Astrocyte (in vitro differentiated cells and primary cell): Measurements from ENCODE around the gene MET. TPM values are rescaled to one million over a fixed set of nuclear protein-coding genes. Genes with fewer than 3 reads are reported as not detected.

Experiments
- DNase-seq: peaks from one replicate; pipeline ENCODE4 v3.0.0-alpha.2; 2010; ENCODE audit warnings: low read depth
- FAIRE-seq: peaks from 2 replicates; lab custom pipeline; 2011; peaks lifted over from hg19 to GRCh38; lab: Jason Lieb, UNC
- H2AFZ ChIP-seq: 2 replicates; pipeline ENCODE4 v1.6.0; 2012; ENCODE audit warnings: low read depth, low read length, inconsistent platforms
- H3K27ac ChIP-seq: 2 replicates; pipeline ENCODE4 v1.5.1; 2011; ENCODE audit warnings: low read depth, low read length, inconsistent platforms
- H3K27me3 ChIP-seq: 2 replicates; pipeline ENCODE4 v1.6.0; 2011; ENCODE audit warnings: low read length, inconsistent platforms; ENCODE audit not compliant: insufficient read depth
- H3K36me3 ChIP-seq: 2 replicates; pipeline ENCODE4 v1.5.1; 2011; ENCODE audit warnings: low read length, inconsistent platforms; ENCODE audit not compliant: insufficient read depth
- H3K4me1 ChIP-seq: 2 replicates; pipeline ENCODE4 v1.5.1; 2011; ENCODE audit warnings: low read length, inconsistent platforms; ENCODE audit not compliant: insufficient read depth
- H3K4me2 ChIP-seq: 2 replicates; pipeline ENCODE4 v1.6.0; 2012; ENCODE audit warnings: low read length, inconsistent platforms
- H3K4me3 ChIP-seq: 2 replicates; pipeline ENCODE4 v1.5.1; 2011; ENCODE audit warnings: low read depth, mild to moderate bottlenecking, low read length, inconsistent platforms; ENCODE audit not compliant: insufficient read depth
- H3K79me2 ChIP-seq: 2 replicates; pipeline ENCODE4 v1.6.0; 2012; ENCODE audit warnings: mild to moderate bottlenecking, low read length, inconsistent platforms; ENCODE audit not compliant: insufficient read depth
- H3K9ac ChIP-seq: 2 replicates; pipeline ENCODE4 v1.6.0; 2012; ENCODE audit warnings: mild to moderate bottlenecking, low read length, inconsistent platforms
- H3K9me3 ChIP-seq: 2 replicates; pipeline ENCODE4 v1.5.1; 2012; ENCODE audit warnings: low read depth, mild to moderate bottlenecking, low read length, inconsistent platforms; ENCODE audit not compliant: insufficient read depth
- H4K20me1 ChIP-seq: 2 replicates; pipeline ENCODE4 v1.6.0; 2012; ENCODE audit warnings: low read length, inconsistent platforms; ENCODE audit not compliant: insufficient read depth
- H3K27ac Mint-ChIP-seq: one replicate; pipeline ENCODE4 v1.8.0; 2021; ENCODE audit warnings: mild to moderate bottlenecking, mixed read lengths; ENCODE audit not compliant: unreplicated experiment
- H3K27me3 Mint-ChIP-seq: one replicate; pipeline ENCODE4 v1.8.0; 2021; ENCODE audit warnings: low read depth, mixed read lengths; ENCODE audit not compliant: unreplicated experiment
- H3K36me3 Mint-ChIP-seq: one replicate; pipeline ENCODE4 v1.8.0; 2021; ENCODE audit warnings: low read depth, mixed read lengths; ENCODE audit not compliant: unreplicated experiment
- H3K4me1 Mint-ChIP-seq: one replicate; pipeline ENCODE4 v1.8.0; 2021; ENCODE audit warnings: low read depth, mixed read lengths; ENCODE audit not compliant: unreplicated experiment
- H3K4me3 Mint-ChIP-seq: one replicate; pipeline ENCODE4 v1.8.0; 2021; ENCODE audit warnings: mild to moderate bottlenecking, moderate library complexity, mixed read lengths; ENCODE audit not compliant: unreplicated experiment
- H3K9me3 Mint-ChIP-seq: one replicate; pipeline ENCODE4 v1.8.0; 2021; ENCODE audit warnings: mild to moderate bottlenecking, mixed read lengths; ENCODE audit not compliant: unreplicated experiment
- EZH2 ChIP-seq: IDR thresholded peaks from 2 replicates; pipeline ENCODE4 v1.6.1; 2012; ENCODE audit warnings: mild to moderate bottlenecking, low read length, inconsistent platforms; ENCODE audit not compliant: insufficient read depth
- total RNA-seq: library from RNA; stranded (reverse); gene quantifications from 2 replicates; pipeline ENCODE4 v1.2.1, GENCODE V29; 2021
- TF ChIP-seq, protein P1 (sequence below): IDR thresholded peaks from 2 replicates; pipeline ENCODE4 v1.5.1; 2011; ENCODE audit warnings: low read depth, mild to moderate bottlenecking, inconsistent platforms, low read length, moderate library complexity; ENCODE audit not compliant: insufficient read depth

Gene MET
- total RNA-seq, 1 donor from 2014 or later = 8.2 TPM

GRCh38 chr7:116731445-116732335 is 59.7 kb downstream of the MET start:
- DNase-seq (no peak), FAIRE-seq (no peak)
- H3K27ac ChIP-seq = no peak overlapping the region
- H3K27me3 ChIP-seq = no peaks in the 10 kb centered on the region
- H3K9me3 ChIP-seq = no peaks in the 10 kb centered on the region
- no peak overlapping the region for H2AFZ ChIP-seq
- Mint-ChIP-seq H3K27ac (no peak overlapping the region), H3K36me3 (no peaks in the 10 kb centered on the region), H3K4me1 (peaks cover 10% of the 10 kb centered on the region), H3K27me3 (peaks cover 10% of the 10 kb centered on the region), H3K9me3 (peaks cover 1% of the 10 kb centered on the region), H3K4me3 (no peak overlapping the region)
- TF ChIP-seq EZH2 = no peak
- TF ChIP-seq, protein P1, sequence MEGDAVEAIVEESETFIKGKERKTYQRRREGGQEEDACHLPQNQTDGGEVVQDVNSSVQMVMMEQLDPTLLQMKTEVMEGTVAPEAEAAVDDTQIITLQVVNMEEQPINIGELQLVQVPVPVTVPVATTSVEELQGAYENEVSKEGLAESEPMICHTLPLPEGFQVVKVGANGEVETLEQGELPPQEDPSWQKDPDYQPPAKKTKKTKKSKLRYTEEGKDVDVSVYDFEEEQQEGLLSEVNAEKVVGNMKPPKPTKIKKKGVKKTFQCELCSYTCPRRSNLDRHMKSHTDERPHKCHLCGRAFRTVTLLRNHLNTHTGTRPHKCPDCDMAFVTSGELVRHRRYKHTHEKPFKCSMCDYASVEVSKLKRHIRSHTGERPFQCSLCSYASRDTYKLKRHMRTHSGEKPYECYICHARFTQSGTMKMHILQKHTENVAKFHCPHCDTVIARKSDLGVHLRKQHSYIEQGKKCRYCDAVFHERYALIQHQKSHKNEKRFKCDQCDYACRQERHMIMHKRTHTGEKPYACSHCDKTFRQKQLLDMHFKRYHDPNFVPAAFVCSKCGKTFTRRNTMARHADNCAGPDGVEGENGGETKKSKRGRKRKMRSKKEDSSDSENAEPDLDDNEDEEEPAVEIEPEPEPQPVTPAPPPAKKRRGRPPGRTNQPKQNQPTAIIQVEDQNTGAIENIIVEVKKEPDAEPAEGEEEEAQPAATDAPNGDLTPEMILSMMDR = no peak
- H4K20me1 ChIP-seq = peaks cover 3% of the 10 kb centered on the region
- no peak overlapping the region for H3K4me3 ChIP-seq
- H3K9ac ChIP-seq = no peak overlapping the region
- peaks cover 11% of the 10 kb centered on the region for H3K79me2 ChIP-seq
- H3K4me2 ChIP-seq = no peak overlapping the region
- H3K36me3 ChIP-seq = no peaks in the 10 kb centered on the region
- peaks cover 4% of the 10 kb centered on the region for H3K4me1 ChIP-seq

- FAIRE-seq (no peak), DNase-seq (no peak)
- H3K27me3 ChIP-seq = no peaks in the 10 kb centered on the region
- no peak overlapping the region for H3K4me3 Mint-ChIP-seq
- no peaks in the 10 kb centered on the region for H3K9me3 Mint-ChIP-seq
- H3K4me1 Mint-ChIP-seq = peaks cover 18% of the 10 kb centered on the region
- no peak overlapping the region for H2AFZ ChIP-seq
- H4K20me1 ChIP-seq = no peaks in the 10 kb centered on the region
- no peaks in the 10 kb centered on the region for H3K36me3 ChIP-seq
- H3K27ac Mint-ChIP-seq = no peak overlapping the region
- no peak overlapping the region for H3K27ac ChIP-seq
- no peak for TF ChIP-seq EZH2
- TF ChIP-seq, protein P1 = no peak
- H3K36me3 Mint-ChIP-seq = no peaks in the 10 kb centered on the region
- peaks cover 12% of the 10 kb centered on the region for H3K4me1 ChIP-seq
- no peaks in the 10 kb centered on the region for H3K9me3 ChIP-seq
- H3K27me3 Mint-ChIP-seq = peaks cover 4% of the 10 kb centered on the region
- H3K4me2 ChIP-seq = no peak overlapping the region
- H3K79me2 ChIP-seq = peaks cover 11% of the 10 kb centered on the region
- H3K4me3 ChIP-seq = no peak overlapping the region
- H3K9ac ChIP-seq = no peak overlapping the region
These were observed 61.0 kb downstream of the MET start for GRCh38 chr7:116732788-116733694.
